ENCODE results near the gene PTPRA.
"Not testable (repeated sequence)": the region's sequence is repeated elsewhere in the genome, so short reads cannot be mapped to it uniquely, and the experiment has no call there.

The PTPRA gene

GRCh38 chr20:3045816-3046676 lies 172.8 kb downstream of the PTPRA start, which contains the start of gene MRPS26:
Gene MRPS26 (plus strand): TSS chr20:3046052. CDS start chr20:3046069, 17 bp downstream.
- peak; percentile 76 for DNase-seq

GRCh38 chr20:3046677-3047462 lies 173.6 kb downstream of the PTPRA start:
- DNase-seq, result peak; percentile 94

GRCh38 chr20:3047486-3048419 lies 174.5 kb downstream of the PTPRA start:
- no peak for DNase-seq

GRCh38 chr20:3051385-3052019 lies 178.2 kb downstream of the PTPRA start:
- DNase-seq, result no peak

GRCh38 chr20:3059489-3059888 lies 186.2 kb downstream of the PTPRA start:
- no peak for DNase-seq

- DNase-seq, result not testable (repeated sequence)
Observed at GRCh38 chr20:3064119-3064518, 190.8 kb downstream of the PTPRA start.

GRCh38 chr20:3067139-3068014 lies 194.1 kb downstream of the PTPRA start:
- no peak for DNase-seq

- DNase-seq, result no peak
Observed at GRCh38 chr20:3068075-3068474, 194.8 kb downstream of the PTPRA start.

- DNase-seq, result peak; percentile 9
Observed at GRCh38 chr20:3068986-3069900, 196.0 kb downstream of the PTPRA start.

GRCh38 chr20:3070725-3071124 lies 197.4 kb downstream of the PTPRA start:
- DNase-seq, result no peak

GRCh38 chr20:3071266-3071609 lies 198.0 kb downstream of the PTPRA start:
- no peak for DNase-seq

GRCh38 chr20:3071610-3072529 lies 198.6 kb downstream of the PTPRA start, which contains the start of gene OXT:
Gene OXT (plus strand): TSS chr20:3071620. CDS start chr20:3071656, 36 bp downstream.
- no peak for DNase-seq

- no peak for DNase-seq
Observed at GRCh38 chr20:3072530-3073250, 199.4 kb downstream of the PTPRA start.

GRCh38 chr20:3073251-3073643 lies 200.0 kb downstream of the PTPRA start:
- not testable (repeated sequence) for DNase-seq

- DNase-seq, result no peak
Observed at GRCh38 chr20:3074812-3075211, 201.5 kb downstream of the PTPRA start.

GRCh38 chr20:3075315-3075714 lies 202.0 kb downstream of the PTPRA start:
- DNase-seq, result not testable (repeated sequence)

- DNase-seq, result no peak
Observed at GRCh38 chr20:3077618-3078134, 204.4 kb downstream of the PTPRA start.

- DNase-seq, result no peak
Observed at GRCh38 chr20:3080939-3081388, 207.7 kb downstream of the PTPRA start.
